GM21717 (cell line): Measurements from ENCODE around the gene PTCD1.

ENCODE experiments used
- ATAC-seq: cut with Tn5 transposase; IDR thresholded peaks from one replicate; pipeline ENCODE4 v1.9.1; 2021; ENCODE audit warnings: mild to moderate bottlenecking, moderate library complexity; ENCODE audit not compliant: unreplicated experiment

The PTCD1 gene

GRCh38 chr7:99438573-99439480 lies at the start of gene PTCD1, which contains the start of gene CPSF4:
Gene PTCD1, minus strand, starts transcription at chr7:99438798. Its CDS starts 3,556 bp downstream, at chr7:99435242.
Gene CPSF4, plus strand, starts transcription at chr7:99438943. Its CDS starts 140 bp downstream, at chr7:99439083.
- peak; percentile 86 for ATAC-seq

- no peak for ATAC-seq
These were observed 46.5 kb upstream of the PTCD1 start for GRCh38 chr7:99485094-99485493.

GRCh38 chr7:99478464-99479440 lies 40.2 kb upstream of the PTCD1 start:
- no peak for ATAC-seq

- ATAC-seq = no peak
These were observed 37.5 kb upstream of the PTCD1 start for GRCh38 chr7:99476107-99476506.

GRCh38 chr7:99473315-99473596 lies 34.7 kb upstream of the PTCD1 start:
- ATAC-seq = no peak

- peak; percentile 94 for ATAC-seq
These were observed 34.1 kb upstream of the PTCD1 start, which contains the start of gene ZNF789 for GRCh38 chr7:99472561-99473314. Gene ZNF789, plus strand, starts transcription at chr7:99472890. Its CDS starts 3,567 bp downstream, at chr7:99476457.

GRCh38 chr7:99469381-99470065 lies 30.9 kb upstream of the PTCD1 start:
- ATAC-seq = no peak

- ATAC-seq = no peak
These were observed 29.8 kb upstream of the PTCD1 start for GRCh38 chr7:99468336-99468918.

- ATAC-seq = no peak
These were observed 26.8 kb upstream of the PTCD1 start for GRCh38 chr7:99465421-99465768.

GRCh38 chr7:99461221-99461620 lies 22.6 kb upstream of the PTCD1 start:
- no peak for ATAC-seq

GRCh38 chr7:99460651-99461050 lies 22.1 kb upstream of the PTCD1 start:
- no peak for ATAC-seq

GRCh38 chr7:99459087-99459486 lies 20.5 kb upstream of the PTCD1 start:
- no peak for ATAC-seq

GRCh38 chr7:99457650-99458493 lies 19.3 kb upstream of the PTCD1 start:
- no peak for ATAC-seq

- no peak for ATAC-seq
These were observed 18.6 kb upstream of the PTCD1 start for GRCh38 chr7:99457050-99457649.

- ATAC-seq = no peak
These were observed 17.7 kb upstream of the PTCD1 start for GRCh38 chr7:99456288-99456687.

GRCh38 chr7:99455874-99456273 lies 17.3 kb upstream of the PTCD1 start:
- ATAC-seq = no peak

- no peak for ATAC-seq
These were observed 14.5 kb upstream of the PTCD1 start for GRCh38 chr7:99453105-99453504.

GRCh38 chr7:99452541-99452940 lies 13.9 kb upstream of the PTCD1 start:
- ATAC-seq = no peak

- ATAC-seq = no peak
These were observed 13.3 kb upstream of the PTCD1 start for GRCh38 chr7:99451936-99452335.
